C4-2B (cell line): Measurements from ENCODE around the gene C17orf107.
A peak's percentile ranks its signal among the peaks of the same experiment; 100 is the strongest.

Experiments used
- H3K27ac ChIP-seq: fragments of 450-650 bp; 2 replicates; pipeline ENCODE4 v1.5.1; 2017
- ZFX ChIP-seq: fragments of 450-650 bp; IDR thresholded peaks from 2 replicates; pipeline ENCODE4 v1.6.1; 2017
- TF ChIP-seq, protein P1 (sequence below): fragments of 450-650 bp; conservative IDR thresholded peaks from 2 replicates; pipeline ENCODE4 v1.5.1; 2017; ENCODE audit warnings: mild to moderate bottlenecking

The C17orf107 gene

DNA sequence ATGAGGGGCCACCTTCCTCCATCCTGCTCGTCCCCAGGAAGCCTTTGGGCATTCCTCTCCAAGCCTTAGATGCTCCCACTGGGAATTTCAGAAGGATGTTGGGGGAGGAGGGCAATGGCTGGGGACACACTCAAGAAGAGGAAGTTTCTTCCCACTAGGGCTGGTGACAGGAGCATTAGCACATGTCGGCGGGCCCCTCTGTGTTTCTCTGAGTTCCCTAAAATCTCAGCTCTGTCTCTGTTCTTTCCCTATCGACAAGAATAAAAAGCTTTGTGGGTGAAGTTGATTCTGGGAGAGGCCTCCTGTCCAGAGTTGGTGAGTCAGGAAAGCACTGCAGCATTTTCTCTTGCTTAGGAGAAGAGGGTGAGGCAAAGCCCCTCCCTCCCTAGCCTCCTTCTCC, 19.7 kb upstream of the C17orf107 start:
- TF ChIP-seq ZFX, result no peak
- TF ChIP-seq, protein P1, sequence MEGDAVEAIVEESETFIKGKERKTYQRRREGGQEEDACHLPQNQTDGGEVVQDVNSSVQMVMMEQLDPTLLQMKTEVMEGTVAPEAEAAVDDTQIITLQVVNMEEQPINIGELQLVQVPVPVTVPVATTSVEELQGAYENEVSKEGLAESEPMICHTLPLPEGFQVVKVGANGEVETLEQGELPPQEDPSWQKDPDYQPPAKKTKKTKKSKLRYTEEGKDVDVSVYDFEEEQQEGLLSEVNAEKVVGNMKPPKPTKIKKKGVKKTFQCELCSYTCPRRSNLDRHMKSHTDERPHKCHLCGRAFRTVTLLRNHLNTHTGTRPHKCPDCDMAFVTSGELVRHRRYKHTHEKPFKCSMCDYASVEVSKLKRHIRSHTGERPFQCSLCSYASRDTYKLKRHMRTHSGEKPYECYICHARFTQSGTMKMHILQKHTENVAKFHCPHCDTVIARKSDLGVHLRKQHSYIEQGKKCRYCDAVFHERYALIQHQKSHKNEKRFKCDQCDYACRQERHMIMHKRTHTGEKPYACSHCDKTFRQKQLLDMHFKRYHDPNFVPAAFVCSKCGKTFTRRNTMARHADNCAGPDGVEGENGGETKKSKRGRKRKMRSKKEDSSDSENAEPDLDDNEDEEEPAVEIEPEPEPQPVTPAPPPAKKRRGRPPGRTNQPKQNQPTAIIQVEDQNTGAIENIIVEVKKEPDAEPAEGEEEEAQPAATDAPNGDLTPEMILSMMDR, result no peak
- no peak overlapping the region for H3K27ac ChIP-seq

DNA sequence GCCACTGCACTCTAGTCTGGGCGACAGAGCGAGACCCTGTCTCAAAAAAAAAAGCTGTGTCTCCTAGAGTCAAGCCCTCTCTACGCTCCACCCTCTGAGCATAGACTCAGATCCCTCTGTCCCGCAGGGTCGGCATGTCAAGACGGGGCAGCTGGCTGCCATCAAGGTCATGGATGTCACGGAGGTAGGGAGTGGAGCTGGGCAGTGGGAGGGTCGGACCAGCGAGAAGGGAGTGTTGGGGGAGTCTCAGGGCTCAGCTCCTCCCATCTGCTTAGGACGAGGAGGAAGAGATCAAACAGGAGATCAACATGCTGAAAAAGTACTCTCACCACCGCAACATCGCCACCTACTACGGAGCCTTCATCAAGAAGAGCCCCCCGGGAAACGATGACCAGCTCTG, 18.5 kb upstream of the C17orf107 start:
- TF ChIP-seq, protein P1, result no peak
- TF ChIP-seq ZFX, result no peak
- no peak overlapping the region for H3K27ac ChIP-seq

GRCh38 chr17:4881761-4882555, 17.4 kb upstream of the C17orf107 start:
- TF ChIP-seq ZFX, result no peak
- TF ChIP-seq, protein P1, result peak; percentile 96
- H3K27ac ChIP-seq, result no peak overlapping the region

DNA sequence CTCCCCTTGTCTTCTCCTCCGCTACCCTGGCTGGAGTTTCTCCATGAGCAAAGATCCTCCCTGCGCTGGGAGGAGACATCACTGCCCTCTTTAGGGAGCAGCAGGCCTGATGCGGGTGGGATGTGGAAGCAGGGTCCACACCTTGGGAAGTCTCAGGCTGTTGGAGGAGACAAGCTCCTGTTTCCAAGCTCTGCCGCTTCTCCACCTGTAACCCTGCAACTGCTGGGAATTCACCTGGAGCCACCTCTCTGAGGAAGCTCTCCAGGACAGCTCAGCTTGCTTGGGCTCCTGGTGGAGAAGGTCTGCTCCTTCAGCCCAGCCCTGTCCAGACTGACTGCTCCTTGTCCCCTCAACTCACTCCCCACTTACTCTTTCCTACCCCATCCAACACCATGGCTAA, 14.8 kb upstream of the C17orf107 start:
- H3K27ac ChIP-seq, result no peak overlapping the region
- TF ChIP-seq ZFX, result no peak
- TF ChIP-seq, protein P1, result no peak

DNA sequence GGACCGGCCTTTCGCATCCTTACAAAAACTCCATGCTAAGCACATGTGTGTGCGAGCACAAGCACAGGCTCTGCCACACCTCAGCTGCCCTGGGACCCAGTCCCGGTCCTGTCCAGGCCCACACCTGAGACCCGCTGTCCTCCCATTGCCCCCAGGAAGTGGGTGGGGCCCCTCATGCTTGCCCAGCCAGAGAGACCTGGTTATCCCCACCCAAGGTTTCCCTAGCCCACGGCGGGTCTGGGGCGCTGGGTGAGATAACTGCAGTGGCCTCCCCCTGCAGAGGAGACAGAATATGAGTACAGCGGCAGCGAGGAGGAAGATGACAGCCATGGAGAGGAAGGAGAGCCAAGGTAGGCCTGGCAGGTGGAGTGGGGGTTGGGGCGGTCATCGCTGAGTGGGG, 12.5 kb upstream of the C17orf107 start:
- H3K27ac ChIP-seq, result no peak overlapping the region
- TF ChIP-seq, protein P1, result no peak
- no peak for TF ChIP-seq ZFX

DNA sequence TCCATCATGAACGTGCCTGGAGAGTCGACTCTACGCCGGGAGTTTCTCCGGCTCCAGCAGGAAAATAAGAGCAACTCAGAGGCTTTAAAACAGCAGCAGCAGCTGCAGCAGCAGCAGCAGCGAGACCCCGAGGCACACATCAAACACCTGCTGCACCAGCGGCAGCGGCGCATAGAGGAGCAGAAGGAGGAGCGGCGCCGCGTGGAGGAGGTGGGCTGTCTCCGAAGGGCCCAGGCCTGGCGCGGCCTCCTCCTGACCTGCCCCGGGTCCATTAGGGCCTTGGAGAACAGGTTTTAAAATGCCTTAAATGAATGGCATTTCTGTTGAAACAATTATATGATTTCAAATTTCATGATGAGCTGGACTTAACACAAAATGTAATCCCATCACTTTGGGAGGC, 11.8 kb upstream of the C17orf107 start:
- TF ChIP-seq ZFX, result no peak
- TF ChIP-seq, protein P1, result no peak
- H3K27ac ChIP-seq, result no peak overlapping the region

GRCh38 chr17:4891411-4892410, 7.6 kb upstream of the C17orf107 start:
- H3K27ac ChIP-seq, result no peak overlapping the region
- TF ChIP-seq ZFX, result no peak
- TF ChIP-seq, protein P1, result no peak
